Testis (tissue), 2 donors: ENCODE results near the gene POLN.

Source experiments
- POLR2A ChIP-seq: fragments of 450-650 bp; IDR thresholded peaks from one replicate; pipeline ENCODE4 v1.6.1; 2017; ENCODE audit warnings: antibody characterized with exemption, mild to moderate bottlenecking, moderate library complexity
- TF ChIP-seq, protein P1 (sequence below), 3 experiments: fragments of 450-650 bp in 2 of 3; fragments of 200-600 bp in 1 of 3; sonication (generic) in 1 of 3; IDR thresholded peaks; one replicate each; pipeline ENCODE4 v1.5.1; 2016 to 2019; ENCODE audit warnings: antibody characterized with exemption in 3 of 3, mild to moderate bottlenecking in 2 of 3, moderate library complexity in 1 of 3

- TF ChIP-seq, protein P1, sequence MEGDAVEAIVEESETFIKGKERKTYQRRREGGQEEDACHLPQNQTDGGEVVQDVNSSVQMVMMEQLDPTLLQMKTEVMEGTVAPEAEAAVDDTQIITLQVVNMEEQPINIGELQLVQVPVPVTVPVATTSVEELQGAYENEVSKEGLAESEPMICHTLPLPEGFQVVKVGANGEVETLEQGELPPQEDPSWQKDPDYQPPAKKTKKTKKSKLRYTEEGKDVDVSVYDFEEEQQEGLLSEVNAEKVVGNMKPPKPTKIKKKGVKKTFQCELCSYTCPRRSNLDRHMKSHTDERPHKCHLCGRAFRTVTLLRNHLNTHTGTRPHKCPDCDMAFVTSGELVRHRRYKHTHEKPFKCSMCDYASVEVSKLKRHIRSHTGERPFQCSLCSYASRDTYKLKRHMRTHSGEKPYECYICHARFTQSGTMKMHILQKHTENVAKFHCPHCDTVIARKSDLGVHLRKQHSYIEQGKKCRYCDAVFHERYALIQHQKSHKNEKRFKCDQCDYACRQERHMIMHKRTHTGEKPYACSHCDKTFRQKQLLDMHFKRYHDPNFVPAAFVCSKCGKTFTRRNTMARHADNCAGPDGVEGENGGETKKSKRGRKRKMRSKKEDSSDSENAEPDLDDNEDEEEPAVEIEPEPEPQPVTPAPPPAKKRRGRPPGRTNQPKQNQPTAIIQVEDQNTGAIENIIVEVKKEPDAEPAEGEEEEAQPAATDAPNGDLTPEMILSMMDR (IDR thresholded peaks at IDR 0.05): no peak
- TF ChIP-seq POLR2A: no peak
These were observed 47.4 kb downstream of the POLN start for GRCh38 chr4:2194496-2194895.
